GM21528 (cell line): Measurements from ENCODE around the gene SLC7A6OS.
A peak's percentile ranks its signal among the peaks of the same experiment; 100 is the strongest.
"Not testable (repeated sequence)": the region's sequence is repeated elsewhere in the genome, so short reads cannot be mapped to it uniquely, and the experiment has no call there.

Experiments
- ATAC-seq: cut with Tn5 transposase; IDR thresholded peaks from one replicate; pipeline ENCODE4 v1.9.1; 2021; ENCODE audit warnings: mild to moderate bottlenecking, moderate library complexity; ENCODE audit not compliant: unreplicated experiment, low FRiP score

SLC7A6OS gene

GRCh38 chr16:68299571-68300453 is 10.9 kb downstream of the SLC7A6OS start:
- no peak for ATAC-seq

- no peak for ATAC-seq
These were observed 11.7 kb downstream of the SLC7A6OS start for GRCh38 chr16:68298907-68299561.

GRCh38 chr16:68298312-68298711 is 12.4 kb downstream of the SLC7A6OS start:
- no peak for ATAC-seq

- ATAC-seq: no peak
These were observed 12.8 kb downstream of the SLC7A6OS start for GRCh38 chr16:68297908-68298307.

- no peak for ATAC-seq
These were observed 14.1 kb downstream of the SLC7A6OS start for GRCh38 chr16:68296693-68297092.

- ATAC-seq: no peak
These were observed 14.5 kb downstream of the SLC7A6OS start for GRCh38 chr16:68296291-68296690.

- no peak for ATAC-seq
These were observed 18.3 kb downstream of the SLC7A6OS start for GRCh38 chr16:68292425-68292824.

GRCh38 chr16:68291227-68291626 is 19.5 kb downstream of the SLC7A6OS start:
- ATAC-seq: no peak

GRCh38 chr16:68290450-68290849 is 20.3 kb downstream of the SLC7A6OS start:
- no peak for ATAC-seq

- ATAC-seq: peak; percentile 70
These were observed 21.0 kb downstream of the SLC7A6OS start for GRCh38 chr16:68289621-68290329.

- no peak for ATAC-seq
These were observed 21.5 kb downstream of the SLC7A6OS start for GRCh38 chr16:68289202-68289601.

- not testable (repeated sequence) for ATAC-seq
These were observed 21.9 kb downstream of the SLC7A6OS start for GRCh38 chr16:68288796-68289195.

GRCh38 chr16:68288252-68288650 is 22.5 kb downstream of the SLC7A6OS start:
- no peak for ATAC-seq

- no peak for ATAC-seq
These were observed 23.2 kb downstream of the SLC7A6OS start for GRCh38 chr16:68287276-68288251.

- ATAC-seq: no peak
These were observed 24.3 kb downstream of the SLC7A6OS start for GRCh38 chr16:68286153-68287074.

- no peak for ATAC-seq
These were observed 25.1 kb downstream of the SLC7A6OS start for GRCh38 chr16:68285683-68286082.

GRCh38 chr16:68284847-68285246 is 25.9 kb downstream of the SLC7A6OS start:
- peak; percentile 51 for ATAC-seq

- peak; percentile 42 for ATAC-seq
These were observed 26.7 kb downstream of the SLC7A6OS start for GRCh38 chr16:68283801-68284598.
